Kidney capillary endothelial cell (primary cell): ENCODE measurements around the gene OGFOD2.

Experiments
- DNase-seq: peaks from one replicate; pipeline ENCODE4 v3.0.0-alpha.2; 2018; ENCODE audit warnings: low spot score

The OGFOD2 gene

DNA sequence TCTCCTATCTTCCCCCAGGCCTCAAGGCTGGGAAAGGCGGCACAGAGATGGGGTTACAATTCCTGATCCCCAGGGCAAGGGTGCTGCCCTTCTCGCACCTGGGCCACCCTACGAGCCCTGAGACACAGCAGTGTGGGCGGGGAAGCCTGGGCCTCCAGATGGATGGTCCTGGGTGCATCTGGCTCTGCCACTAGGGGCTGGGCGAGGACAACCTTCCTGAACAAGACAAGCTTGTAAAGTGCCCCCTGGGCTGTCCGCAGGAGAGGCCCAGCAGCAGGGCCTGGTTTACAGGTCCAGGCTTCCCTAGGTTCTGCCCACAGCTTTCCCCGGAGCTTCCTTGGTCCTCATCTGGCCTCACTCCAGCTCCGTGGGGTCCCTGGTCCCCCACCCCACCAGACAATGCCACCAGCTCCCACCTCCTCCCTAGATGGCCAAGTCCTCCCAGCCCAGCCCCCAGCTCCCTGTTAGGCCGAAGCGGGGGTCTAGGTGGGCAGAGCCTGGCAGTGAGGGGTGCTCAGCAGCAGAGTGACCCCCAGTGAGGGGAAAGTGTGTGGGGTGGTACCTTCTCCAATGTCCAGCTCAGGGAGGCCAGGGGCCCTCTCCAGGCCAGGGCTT, 14.3 kb downstream of the OGFOD2 start:
- DNase-seq, result no peak

DNA sequence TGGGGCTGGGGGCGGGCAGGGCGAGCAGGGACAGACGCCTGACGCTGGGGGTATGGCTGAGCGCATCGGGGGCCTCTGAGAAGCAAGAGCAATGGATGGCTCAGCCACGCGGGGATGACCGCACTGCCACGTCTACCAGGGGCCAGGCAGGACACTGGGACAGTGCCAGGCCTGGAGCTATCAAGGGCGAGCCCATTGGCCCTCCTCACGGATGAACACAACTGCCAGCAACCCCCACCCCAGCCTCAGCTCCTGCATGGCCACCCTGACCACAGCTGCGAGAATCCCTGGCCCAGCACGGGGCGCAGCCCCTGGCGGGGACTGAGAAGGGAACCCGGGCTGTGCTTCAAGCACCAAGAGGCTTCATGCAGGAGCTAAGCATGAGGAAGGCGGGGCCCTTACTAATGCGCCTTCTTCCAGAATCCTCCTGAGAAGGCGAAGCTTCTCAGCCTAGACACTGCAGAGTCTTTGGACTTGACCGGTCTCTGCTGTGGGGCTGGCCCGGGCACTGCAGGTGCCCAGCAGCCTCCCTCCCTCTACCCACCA, 14.9 kb downstream of the OGFOD2 start:
- DNase-seq, result no peak

DNA sequence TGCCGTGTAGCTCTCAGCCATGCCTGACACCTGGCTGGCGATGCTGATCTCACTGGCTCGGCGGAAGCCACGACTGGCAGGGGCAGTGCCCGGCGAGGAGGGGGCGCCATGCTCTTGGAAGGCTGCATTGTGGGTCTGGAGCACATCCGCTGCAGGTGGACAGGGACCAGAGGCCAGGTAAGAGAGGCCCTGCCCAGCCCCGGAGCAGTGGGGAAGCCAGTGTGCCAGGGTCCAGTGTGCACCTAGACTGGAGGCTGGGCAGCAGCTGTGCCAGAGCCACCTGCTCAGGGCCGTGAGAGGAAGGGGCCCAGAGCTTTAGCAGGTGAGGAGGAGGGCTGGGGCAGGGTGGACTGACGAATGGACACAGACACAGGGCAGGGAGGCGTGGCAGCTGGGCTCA, 15.5 kb downstream of the OGFOD2 start:
- DNase-seq, result no peak

DNA sequence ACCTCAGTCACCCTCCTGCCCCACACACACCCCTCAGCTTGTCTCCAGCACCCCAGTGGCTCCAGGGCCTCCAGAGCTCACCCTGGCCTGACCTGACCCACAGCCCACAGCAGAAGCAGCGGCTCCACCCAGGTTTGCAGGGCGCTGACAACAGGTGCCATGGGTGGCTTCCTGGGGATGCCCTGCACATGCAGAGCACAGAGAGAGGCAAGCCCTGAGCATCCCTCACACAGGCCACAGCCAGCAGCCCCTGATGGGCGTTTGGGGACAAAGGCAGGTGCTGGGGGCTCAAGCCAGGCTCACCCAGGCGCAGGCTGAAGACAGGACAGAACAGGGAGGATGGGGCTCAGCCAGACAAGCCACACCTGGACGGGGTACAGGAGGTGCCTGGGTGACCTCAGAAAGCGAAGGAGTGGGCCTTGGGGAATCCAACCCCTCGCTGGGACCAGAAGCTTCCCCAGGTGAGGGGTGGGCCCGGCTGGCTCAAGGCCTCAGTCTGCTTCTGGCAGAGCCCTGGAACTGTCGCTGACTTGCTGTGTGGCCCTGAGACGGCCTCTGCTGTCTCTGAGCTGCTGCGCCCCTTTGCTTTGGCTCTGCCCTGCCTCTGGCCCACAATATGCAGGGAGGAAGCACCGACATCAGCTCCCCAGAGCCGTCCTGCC, 16.0 kb downstream of the OGFOD2 start:
- no peak for DNase-seq

DNA sequence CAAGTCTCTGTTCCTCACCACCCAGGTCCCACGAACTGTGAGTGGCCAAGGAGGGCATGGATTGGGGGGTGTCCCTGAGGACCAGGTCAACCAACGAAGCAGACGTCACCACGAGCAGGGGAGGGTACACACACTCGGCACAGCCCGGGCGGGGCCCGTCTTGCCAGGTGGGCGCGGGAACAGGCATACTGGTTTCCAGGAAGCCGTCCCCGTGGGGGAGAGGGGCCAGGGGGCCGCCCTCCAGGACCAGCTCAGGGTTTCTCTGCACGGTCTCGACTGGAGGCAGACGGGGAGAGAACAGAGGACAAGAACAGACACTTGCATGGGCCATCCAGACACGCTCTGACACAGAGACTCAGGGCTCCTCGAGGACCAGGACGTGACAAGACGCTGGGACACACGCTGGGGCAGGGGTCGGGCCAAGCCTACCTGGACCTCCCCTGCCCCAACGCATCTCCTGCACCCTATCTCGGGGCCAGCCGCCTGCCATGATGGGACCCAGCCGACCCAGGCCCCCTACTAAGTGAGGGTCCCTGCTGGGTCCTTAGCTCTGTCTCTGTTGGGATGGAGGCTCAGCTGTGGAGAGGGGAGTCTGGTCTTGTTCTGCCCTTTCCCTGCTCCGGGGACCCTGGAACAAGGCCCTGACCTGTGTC, 16.7 kb downstream of the OGFOD2 start:
- no peak for DNase-seq

DNA sequence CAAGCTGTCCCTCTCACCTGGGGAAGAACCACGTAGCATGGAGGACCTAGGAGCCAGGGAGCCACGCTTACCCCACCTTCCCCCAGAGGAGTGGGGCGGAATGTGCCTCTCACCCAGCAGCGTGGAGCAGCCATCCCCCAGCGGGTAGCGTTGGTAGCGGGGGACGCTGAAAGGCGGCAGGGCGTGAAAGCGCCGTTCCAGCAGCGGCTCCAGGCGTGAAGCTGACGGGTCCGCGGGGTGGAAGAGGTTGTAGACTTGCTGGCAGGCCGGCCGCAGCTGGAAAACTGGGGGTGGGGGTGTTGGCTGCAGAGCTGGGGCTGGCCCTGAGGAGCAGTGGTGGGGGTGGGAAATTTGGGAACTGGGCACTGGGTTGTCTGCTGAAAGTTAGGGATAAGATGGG, 17.3 kb downstream of the OGFOD2 start:
- no peak for DNase-seq

DNA sequence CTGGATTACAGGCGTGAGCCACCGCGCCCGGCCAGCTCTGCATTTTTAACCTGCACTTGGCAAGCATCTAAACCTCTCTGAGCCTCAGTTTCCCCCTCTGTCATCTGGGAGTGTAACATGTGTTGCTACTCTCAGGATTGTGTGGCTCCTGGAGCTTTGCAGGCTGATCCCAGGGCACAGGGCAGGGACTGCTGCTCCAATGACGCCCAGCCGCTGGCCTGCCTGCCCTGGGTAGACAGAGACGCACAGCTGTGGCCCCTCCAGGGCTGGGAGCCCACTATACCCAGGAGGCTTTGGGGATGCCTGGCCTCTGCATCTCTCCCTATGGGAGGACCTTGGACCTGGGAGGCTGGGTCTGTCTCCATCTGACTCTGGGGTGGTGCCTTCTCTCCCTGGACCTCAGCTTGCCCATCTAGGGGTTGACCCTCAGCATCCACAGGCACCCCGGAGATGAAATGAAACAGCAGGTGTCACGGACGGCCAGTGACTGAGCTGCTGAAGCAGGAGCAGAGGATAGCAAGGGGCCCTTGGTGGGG, 19.2 kb downstream of the OGFOD2 start:
- no peak for DNase-seq

DNA sequence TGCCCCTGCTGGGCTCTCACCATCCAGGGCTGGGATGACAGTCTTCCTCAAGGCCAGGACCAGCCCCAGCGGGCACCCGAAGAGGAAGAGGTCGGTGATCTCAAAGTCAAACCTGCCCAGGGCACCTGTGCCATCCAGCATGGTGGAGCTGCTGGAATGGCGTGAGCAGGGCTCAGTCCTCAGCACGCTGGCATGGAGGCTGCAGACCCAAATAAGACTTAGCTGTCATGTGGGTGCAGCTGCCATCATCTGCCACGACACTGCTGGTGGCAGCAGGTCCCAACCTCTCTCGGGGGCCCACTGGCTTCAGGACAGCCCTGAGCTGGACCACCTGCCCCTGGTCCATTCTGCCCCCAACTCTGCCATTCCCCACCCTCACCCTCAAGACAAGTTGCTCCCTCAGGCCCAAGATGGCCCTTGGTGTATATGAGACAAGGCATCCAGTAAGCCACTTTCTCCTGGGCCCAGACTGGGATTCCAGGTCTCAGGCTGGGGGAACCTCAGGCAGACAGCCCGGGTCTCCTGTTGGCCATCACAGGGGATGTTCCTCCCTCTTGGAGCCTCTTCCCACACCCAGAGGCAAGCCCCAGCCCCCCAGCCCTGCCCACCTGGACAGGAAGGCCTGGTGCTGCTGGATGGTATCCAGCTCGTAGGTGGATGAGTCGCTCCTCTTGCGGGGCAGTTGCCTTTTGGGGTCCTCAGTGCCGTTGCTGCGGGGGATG, 19.9 kb downstream of the OGFOD2 start:
- DNase-seq, result no peak

DNA sequence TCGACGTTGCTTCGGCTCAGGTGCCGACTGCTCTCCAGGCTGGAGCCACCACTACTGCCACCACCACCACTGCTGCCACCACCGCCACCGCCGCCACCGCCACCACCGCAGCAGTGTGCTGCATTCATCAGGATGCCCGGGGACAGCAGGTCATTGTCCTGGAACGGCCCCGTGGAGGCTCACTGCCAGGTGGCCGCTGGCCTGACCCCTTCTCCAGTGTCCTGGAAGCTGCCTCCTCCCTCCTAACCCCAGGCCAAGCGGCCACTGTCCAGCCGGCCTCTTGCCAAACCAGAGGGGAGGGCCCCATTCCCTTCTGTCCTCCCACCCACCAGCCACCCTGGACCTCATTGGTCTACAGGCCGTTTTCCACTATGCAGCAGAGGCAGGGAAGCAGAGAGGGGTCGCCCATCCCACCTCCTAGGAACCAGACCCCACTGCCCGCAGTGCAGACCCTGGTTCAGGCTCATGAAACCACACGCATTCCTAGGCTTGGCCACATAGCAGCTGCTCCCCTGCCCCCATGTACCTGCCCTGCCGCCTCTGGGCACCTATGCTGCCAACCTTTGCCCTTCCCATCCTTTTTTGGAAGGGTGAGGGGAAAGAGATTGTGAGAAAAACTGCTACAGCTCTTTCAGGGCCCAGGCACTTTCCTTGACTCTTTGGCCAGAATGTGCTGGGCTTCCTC, 20.6 kb downstream of the OGFOD2 start:
- DNase-seq, result no peak

DNA sequence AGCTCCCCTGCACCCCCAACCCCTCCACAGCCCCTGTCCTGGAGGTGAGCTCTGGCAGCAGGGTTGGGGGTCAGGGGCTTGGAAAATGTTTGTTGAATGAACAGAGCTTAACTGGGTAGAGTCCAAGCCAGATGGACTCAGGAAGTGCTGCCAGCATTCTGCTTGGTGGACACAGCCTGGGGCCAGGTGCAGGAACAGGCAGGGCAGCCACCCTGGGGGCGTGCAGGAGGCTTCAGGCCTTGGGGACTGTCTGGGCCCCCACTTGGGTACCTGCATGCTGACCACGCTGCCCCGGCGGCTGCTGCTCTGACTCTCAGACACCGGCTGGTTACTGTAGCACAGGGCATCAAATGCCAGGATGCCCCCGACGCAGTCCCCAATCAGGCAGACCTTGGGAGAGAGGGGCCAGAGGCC, 21.2 kb downstream of the OGFOD2 start:
- DNase-seq, result no peak

DNA sequence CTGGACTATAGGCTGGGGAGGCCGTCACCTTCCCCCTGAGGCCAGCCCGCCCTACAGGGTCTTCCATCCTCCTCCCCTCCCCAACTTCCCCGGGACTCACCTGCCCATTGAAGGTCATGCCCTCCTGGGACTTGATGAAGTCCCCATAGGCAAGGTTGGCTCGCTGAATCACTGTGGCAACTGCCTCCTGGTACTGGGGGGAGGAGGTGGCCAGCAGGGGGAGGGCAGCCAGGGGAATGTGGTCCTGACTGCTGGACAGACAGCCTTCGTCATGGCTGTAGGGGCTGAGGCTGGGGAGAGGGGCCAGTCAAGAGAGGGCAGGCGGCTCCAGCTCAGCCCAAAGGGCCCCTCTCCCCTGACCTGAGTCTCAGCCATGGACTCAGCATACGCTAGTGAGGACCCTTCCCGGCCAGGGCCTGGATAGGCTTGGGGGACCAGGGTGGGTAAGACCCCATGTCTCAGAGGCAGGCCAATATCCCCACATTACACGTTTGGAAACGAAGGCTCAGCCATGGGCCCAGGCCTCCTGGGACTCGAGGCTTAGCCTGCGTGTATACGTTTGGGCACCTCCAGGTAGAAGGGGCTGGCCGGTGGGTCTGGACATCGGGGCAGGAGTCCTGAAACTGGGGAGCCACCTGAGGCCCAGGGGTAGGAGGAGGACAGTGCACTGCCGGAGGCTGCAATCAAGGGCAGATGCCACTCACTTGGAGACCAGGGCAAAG, 21.7 kb downstream of the OGFOD2 start:
- DNase-seq, result no peak

DNA sequence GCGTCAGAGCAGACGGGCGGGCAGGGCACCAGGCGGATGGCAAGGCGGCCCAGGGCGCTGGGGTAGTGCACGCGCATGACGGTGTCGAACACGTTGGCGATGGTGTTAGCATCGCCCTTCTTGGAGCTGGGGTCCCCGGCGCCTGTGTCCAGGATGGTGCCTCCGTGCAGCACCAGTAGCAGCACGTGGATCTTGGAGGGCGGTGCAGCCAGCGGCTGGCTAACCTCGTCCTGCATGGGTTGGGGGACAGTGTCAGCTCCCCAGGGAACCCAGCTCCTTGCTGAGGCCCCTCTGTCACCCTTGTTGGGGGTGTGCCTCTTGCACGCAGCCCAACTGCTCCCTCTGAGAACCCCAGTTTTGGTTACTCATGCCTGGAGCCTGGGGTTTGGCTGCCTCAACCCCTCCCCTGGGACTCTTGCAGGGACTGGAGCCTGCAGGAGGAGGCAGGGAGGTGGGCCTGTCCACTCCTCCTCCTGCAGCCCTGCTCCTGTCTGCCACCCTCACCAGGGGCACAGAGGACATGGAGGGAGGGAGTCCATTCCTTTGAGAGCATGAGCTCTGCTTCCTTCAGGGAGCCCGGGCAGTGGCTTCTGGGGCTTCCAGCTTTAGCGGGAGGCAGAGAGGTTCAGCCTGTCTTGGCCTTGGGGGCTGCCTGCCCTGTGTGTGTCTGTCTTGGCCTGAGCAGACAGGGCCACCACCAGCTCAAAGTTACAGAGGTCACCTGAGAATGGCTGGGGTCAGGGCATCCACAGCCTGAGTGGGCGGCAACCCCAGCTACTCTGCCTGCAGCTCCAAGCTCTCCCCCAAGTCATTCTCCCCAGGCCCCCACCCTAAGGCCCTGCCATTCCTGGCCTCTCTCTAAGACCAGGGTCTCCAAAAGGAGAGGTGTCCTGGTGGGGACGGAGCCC, 22.6 kb downstream of the OGFOD2 start:
- no peak for DNase-seq

DNA sequence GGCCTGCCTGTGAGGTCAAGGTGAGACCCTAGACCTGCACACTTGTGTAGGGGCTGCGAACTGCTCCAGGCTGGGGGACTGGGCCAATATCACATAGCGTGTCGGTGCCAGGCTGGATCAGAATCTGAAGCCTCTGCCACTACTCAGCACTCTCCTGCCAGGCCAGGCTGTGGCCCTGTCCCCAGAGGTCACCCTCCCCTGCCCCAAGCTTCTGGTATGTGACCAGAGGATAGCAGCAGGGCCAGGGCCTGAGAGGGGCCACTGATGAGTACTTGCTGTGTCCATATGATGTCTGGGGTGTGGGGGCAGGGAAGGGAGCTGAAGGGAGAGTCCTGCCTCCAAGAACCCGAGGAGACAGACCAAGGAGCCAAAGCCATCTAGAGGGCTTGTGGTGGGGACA, 23.3 kb downstream of the OGFOD2 start:
- DNase-seq, result no peak

DNA sequence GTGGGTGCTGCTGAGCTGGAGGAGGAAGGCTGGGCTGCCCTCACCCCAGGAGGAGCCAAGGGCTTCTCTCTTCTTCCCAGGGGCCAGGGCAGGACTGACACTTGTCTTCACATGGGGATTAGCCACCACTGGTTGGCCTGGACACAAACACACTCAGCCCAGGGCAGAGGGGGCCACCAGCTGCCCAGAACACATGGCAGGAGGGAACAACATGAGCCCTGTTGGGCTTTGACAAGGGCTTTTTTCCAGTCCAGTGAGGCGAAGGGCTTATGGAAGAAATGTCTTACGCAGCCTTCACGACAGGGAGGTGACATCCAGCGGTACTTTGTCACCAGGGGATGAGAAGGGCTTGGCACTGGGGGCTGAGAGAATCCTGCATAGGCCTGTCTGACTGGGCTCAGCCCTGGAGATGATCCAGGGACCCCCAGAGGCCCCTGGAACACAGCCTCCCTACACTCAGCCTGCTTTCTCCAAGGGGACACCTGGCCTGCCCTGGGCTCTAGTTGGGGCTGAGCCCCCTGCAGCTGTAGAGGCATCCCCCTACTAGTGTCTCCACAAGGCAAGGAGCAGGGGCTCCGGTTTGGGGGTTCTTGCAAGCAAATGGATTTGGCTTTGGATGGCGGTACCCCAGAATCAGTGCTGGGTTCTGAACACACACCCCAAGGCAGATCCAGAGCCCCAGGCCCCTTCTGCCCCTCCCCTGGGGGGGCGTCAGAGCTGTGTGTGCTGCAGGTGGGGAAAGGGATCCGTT, 24.3 kb downstream of the OGFOD2 start:
- no peak for DNase-seq

DNA sequence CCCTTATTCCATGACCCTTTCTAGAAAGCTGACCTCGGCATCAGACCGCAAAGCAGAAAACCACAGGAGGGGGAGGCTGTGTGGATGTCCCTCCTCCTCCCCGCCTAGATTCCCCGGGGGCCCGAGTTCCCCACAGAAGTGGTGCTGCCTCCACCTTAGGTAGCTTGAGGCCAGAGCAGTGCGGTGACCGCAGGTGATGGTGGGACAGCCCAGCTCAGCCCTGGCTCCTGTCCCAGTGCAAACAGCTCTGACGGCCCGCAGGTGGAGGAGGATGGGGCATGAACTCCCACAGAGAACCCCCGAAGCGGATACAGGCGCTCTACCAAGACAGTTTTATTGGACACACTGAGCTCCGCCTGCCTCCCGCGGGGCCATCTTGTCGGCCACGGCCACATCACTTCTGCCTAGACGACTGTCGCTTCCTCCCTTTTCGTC, 25.0 kb downstream of the OGFOD2 start:
- DNase-seq, result no peak

DNA sequence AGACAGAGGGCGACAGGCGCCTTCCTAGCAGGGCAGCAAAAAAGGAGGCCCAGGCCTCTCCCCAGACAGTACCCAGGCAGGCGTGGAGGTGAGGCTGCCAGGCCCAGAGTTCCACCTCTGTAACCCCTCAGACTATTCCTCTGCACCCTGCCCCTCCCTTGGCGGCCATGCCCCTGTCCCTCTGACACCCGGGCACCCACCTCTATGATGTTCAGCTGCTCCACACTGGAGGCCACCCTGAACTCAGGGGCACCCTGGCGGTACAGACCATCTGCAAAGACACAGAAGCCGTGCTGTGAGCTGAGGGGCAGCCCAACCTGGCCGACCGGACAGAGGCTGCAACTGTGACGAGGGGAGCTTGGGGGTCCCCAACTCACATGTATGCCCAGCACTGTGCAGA, 25.5 kb downstream of the OGFOD2 start:
- DNase-seq, result no peak

DNA sequence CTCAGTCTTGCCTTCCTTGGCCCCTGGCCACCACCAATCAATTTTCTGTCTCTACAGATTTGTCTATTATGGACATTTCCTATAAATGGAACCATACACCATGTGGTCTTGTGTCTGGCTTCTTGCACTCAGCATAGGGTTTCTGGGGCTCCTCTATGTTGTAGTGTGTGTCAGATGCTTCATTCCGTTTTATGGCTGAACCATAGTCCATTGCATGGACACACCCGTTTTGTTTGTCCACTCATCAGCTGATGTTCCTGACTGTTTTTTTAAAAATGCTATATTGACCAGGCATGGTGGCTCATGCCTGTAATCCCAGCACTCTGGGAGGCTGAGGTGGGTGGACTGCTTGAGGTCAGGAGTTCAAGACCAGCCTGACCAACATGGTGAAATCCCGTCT, 26.4 kb downstream of the OGFOD2 start:
- DNase-seq, result no peak

DNA sequence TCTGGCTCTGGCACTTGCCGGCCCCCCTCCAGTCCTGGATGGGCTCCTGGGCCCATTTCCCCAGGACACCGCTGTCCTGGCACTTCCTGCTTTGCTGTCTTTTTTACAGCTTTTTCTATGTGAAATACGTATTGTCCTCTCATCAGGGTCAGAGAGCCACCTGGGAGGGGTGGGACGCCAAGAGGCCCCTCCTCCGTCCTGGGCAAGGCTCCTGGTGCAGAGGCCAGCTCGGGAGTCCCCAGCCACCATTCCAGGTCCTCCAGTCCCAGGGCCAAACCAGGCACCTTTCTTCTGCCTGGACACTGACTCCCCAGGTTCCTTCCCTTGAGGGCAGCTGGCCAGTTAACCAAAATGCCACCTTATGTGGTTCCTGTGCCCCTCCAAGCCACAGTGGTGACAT, 28.2 kb downstream of the OGFOD2 start:
- no peak for DNase-seq

DNA sequence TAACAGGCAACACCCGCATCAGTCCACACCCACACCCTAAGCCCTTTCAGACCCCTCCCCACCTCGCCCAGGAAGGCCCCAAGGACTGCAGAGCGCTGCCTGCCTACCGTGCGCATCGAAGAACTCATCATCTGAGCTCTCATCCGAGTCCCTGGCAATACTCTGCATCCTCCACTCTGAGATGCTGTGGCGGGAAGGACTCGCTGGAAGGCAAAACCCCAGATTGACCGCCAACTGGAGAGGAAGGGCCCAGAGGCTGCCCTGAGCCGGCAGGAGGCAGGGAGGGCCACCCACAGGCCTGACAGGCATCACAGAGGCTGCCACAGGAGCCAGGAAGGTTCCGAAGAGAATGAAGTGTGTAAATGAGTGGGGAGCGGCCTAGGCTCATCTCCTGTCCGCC, 29.2 kb downstream of the OGFOD2 start:
- DNase-seq, result no peak
